SK-N-SH treated with all-trans-retinoic acid at 6 μM for 48 hours (cell line): ENCODE measurements around the gene TRAP1.

ENCODE experiments used
- ATAC-seq: fragments of 200-7000 bp; cut with Tn5 transposase; 3 replicates; pipeline ENCODE4 v1.9.1; 2020; ENCODE audit warnings: mild to moderate bottlenecking, moderate library complexity
- ARNTL ChIP-seq: fragments of 450-650 bp; formaldehyde crosslinking; IDR thresholded peaks from 2 replicates; pipeline ENCODE4 v1.5.0; 2020; ENCODE audit warnings: low read depth, mild to moderate bottlenecking, moderate library complexity, borderline replicate concordance
- BACH2 ChIP-seq: fragments of 250-450 bp; sonication (Bioruptor Pico); IDR thresholded peaks from 2 replicates; pipeline ENCODE4 v1.9.0; 2021; ENCODE audit warnings: mild to moderate bottlenecking, borderline replicate concordance
- CREB5 ChIP-seq: fragments of 250-450 bp; sonication (Bioruptor Pico); IDR thresholded peaks from 2 replicates; pipeline ENCODE4 v1.5.1; 2020; ENCODE audit warnings: low read depth, mild to moderate bottlenecking, moderate library complexity
- CSDC2 ChIP-seq: fragments of 250-450 bp; sonication (Bioruptor Pico); IDR thresholded peaks from 2 replicates; pipeline ENCODE4 v1.5.0; 2020; ENCODE audit warnings: mild to moderate bottlenecking, moderate library complexity
- CSRNP3 ChIP-seq: fragments of 250-450 bp; sonication (Bioruptor Pico); IDR thresholded peaks from 2 replicates; pipeline ENCODE4 v1.5.1; 2021; ENCODE audit warnings: mild to moderate bottlenecking, moderate library complexity
- ESRRG ChIP-seq: fragments of 250-450 bp; sonication (Bioruptor Pico); IDR thresholded peaks from 2 replicates; pipeline ENCODE4 v1.6.1; 2021; ENCODE audit warnings: mild to moderate bottlenecking
- GLIS3 ChIP-seq: fragments of 250-450 bp; sonication (Bioruptor Pico); IDR thresholded peaks from 2 replicates; pipeline ENCODE4 v1.5.0; 2020; ENCODE audit warnings: mild to moderate bottlenecking, moderate library complexity
- ISL1 ChIP-seq: fragments of 250-450 bp; sonication (Bioruptor Pico); IDR thresholded peaks from 2 replicates; pipeline ENCODE4 v2.1.2; 2022; ENCODE audit warnings: mild to moderate bottlenecking, moderate library complexity
- OSR1 ChIP-seq: fragments of 250-450 bp; sonication (Bioruptor Pico); IDR thresholded peaks from 2 replicates; pipeline ENCODE4 v1.8.0; 2022; ENCODE audit warnings: moderate library complexity, mild to moderate bottlenecking, inconsistent platforms
- PATZ1 ChIP-seq: fragments of 250-450 bp; sonication (Bioruptor Pico); IDR thresholded peaks from 2 replicates; pipeline ENCODE4 v1.8.0; 2020; ENCODE audit warnings: mild to moderate bottlenecking, moderate library complexity, borderline replicate concordance
- POU6F1 ChIP-seq: fragments of 250-450 bp; sonication (Bioruptor Pico); IDR thresholded peaks from 2 replicates; pipeline ENCODE4 v1.8.0; 2021; ENCODE audit warnings: low read depth, mild to moderate bottlenecking, moderate library complexity, borderline replicate concordance
- PPARA ChIP-seq: fragments of 250-450 bp; sonication (Bioruptor Pico); IDR thresholded peaks from 2 replicates; pipeline ENCODE4 v1.5.0; 2020; ENCODE audit warnings: mild to moderate bottlenecking, borderline replicate concordance
- RARB ChIP-seq: fragments of 250-450 bp; sonication (Bioruptor Pico); IDR thresholded peaks from 2 replicates; pipeline ENCODE4 v1.8.0; 2021; ENCODE audit warnings: mild to moderate bottlenecking, moderate library complexity
- SNAI2 ChIP-seq: fragments of 250-450 bp; sonication (Bioruptor Pico); IDR thresholded peaks from 2 replicates; pipeline ENCODE4 v1.5.0; 2020; ENCODE audit warnings: mild to moderate bottlenecking, moderate library complexity
- TCF4 ChIP-seq: fragments of 250-450 bp; sonication (Bioruptor Pico); IDR thresholded peaks from 2 replicates; pipeline ENCODE4 v1.8.0; 2021; ENCODE audit warnings: mild to moderate bottlenecking, moderate library complexity, borderline replicate concordance
- TOX ChIP-seq: fragments of 250-450 bp; sonication (Bioruptor Pico); IDR thresholded peaks from 2 replicates; pipeline ENCODE4 v1.8.0; 2021; ENCODE audit warnings: mild to moderate bottlenecking, moderate library complexity, borderline replicate concordance
- TSHZ2 ChIP-seq: fragments of 250-450 bp; sonication (Bioruptor Pico); IDR thresholded peaks from 2 replicates; pipeline ENCODE4 v1.5.0; 2020; ENCODE audit warnings: mild to moderate bottlenecking, moderate library complexity
- ZC3H10 ChIP-seq: fragments of 250-450 bp; sonication (Bioruptor Pico); IDR thresholded peaks from 2 replicates; pipeline ENCODE4 v1.5.1; 2021; ENCODE audit warnings: mild to moderate bottlenecking, moderate library complexity
- ZFP3 ChIP-seq: fragments of 250-450 bp; sonication (Bioruptor Pico); IDR thresholded peaks from 2 replicates; pipeline ENCODE4 v1.5.0; 2020; ENCODE audit warnings: mild to moderate bottlenecking, moderate library complexity
- ZFP30 ChIP-seq: fragments of 450-650 bp; formaldehyde crosslinking; IDR thresholded peaks from 2 replicates; pipeline ENCODE4 v1.5.0; 2022; ENCODE audit warnings: mild to moderate bottlenecking, moderate library complexity
- ZNF565 ChIP-seq: fragments of 450-650 bp; formaldehyde crosslinking; conservative IDR thresholded peaks from 2 replicates; pipeline ENCODE4 v1.5.0; 2020; ENCODE audit warnings: low read depth, mild to moderate bottlenecking, moderate library complexity
- ZNF70 ChIP-seq: fragments of 450-650 bp; formaldehyde crosslinking; IDR thresholded peaks from 2 replicates; pipeline ENCODE4 v1.5.0; 2020; ENCODE audit warnings: mild to moderate bottlenecking, moderate library complexity
- ZNF8 ChIP-seq: fragments of 450-650 bp; formaldehyde crosslinking; IDR thresholded peaks from 2 replicates; pipeline ENCODE4 v1.5.0; 2020; ENCODE audit warnings: mild to moderate bottlenecking, moderate library complexity

TRAP1 gene

GRCh38 chr16:3755249-3755648, 37.9 kb upstream of the TRAP1 start:
- TF ChIP-seq ISL1, result peak; percentile 91
- TF ChIP-seq TCF4 (CRISPR knock-in tag), result no peak
- TF ChIP-seq PPARA (CRISPR knock-in tag), result no peak
- no peak for TF ChIP-seq TOX
- ATAC-seq, result no peak

GRCh38 chr16:3754772-3755171, 37.4 kb upstream of the TRAP1 start:
- TF ChIP-seq TOX (no peak), PPARA (CRISPR knock-in tag) (no peak), CSRNP3 (no peak), RARB (CRISPR knock-in tag) (no peak), ZNF70 (CRISPR knock-in tag) (no peak), TCF4 (CRISPR knock-in tag) (no peak), ESRRG (CRISPR knock-in tag) (no peak), ZFP30 (CRISPR knock-in tag) (no peak)
- peak; percentile 61 for ATAC-seq

GRCh38 chr16:3754081-3754703, 36.9 kb upstream of the TRAP1 start:
- ATAC-seq, result peak; percentile 87
- TF ChIP-seq ZNF70 (CRISPR knock-in tag) (no peak), ZC3H10 (CRISPR knock-in tag) (no peak), OSR1 (CRISPR knock-in tag) (no peak), SNAI2 (CRISPR knock-in tag) (no peak), CSDC2 (CRISPR knock-in tag) (no peak), ARNTL (CRISPR knock-in tag) (no peak), ISL1 (no peak), ZNF565 (no peak), ZFP3 (CRISPR knock-in tag) (no peak), PPARA (CRISPR knock-in tag) (no peak), TCF4 (CRISPR knock-in tag) (no peak), ESRRG (CRISPR knock-in tag) (no peak), PATZ1 (no peak), RARB (CRISPR knock-in tag) (no peak), GLIS3 (CRISPR knock-in tag) (no peak), TOX (no peak), ZNF8 (CRISPR knock-in tag) (no peak), ZFP30 (CRISPR knock-in tag) (no peak), TSHZ2 (CRISPR knock-in tag) (no peak)
- TF ChIP-seq, all 23 proteins: peak for 0

- no peak for ATAC-seq
- TF ChIP-seq ZNF70 (CRISPR knock-in tag) (no peak), ARNTL (CRISPR knock-in tag) (no peak), ZNF565 (no peak), ZFP30 (CRISPR knock-in tag) (no peak), PPARA (CRISPR knock-in tag) (no peak), CREB5 (no peak), POU6F1 (CRISPR knock-in tag) (no peak), BACH2 (CRISPR knock-in tag) (no peak), TSHZ2 (CRISPR knock-in tag) (no peak), ZNF8 (CRISPR knock-in tag) (no peak), ZC3H10 (CRISPR knock-in tag) (no peak), TCF4 (CRISPR knock-in tag) (no peak), RARB (CRISPR knock-in tag) (no peak), GLIS3 (CRISPR knock-in tag) (no peak)
These were observed 35.7 kb upstream of the TRAP1 start for GRCh38 chr16:3752984-3753383.
